IMR-90 (cell line): ENCODE results near the gene FAM25A. TPM values are rescaled to one million over a fixed set of nuclear protein-coding genes. Genes with fewer than 3 reads are reported as not detected.
"Not testable (repeated sequence)": the region's sequence is repeated elsewhere in the genome, so short reads cannot be mapped to it uniquely, and the experiment has no call there.

Source experiments
- ATAC-seq: fragments of 200-7000 bp; cut with Tn5 transposase; 2 replicates; pipeline ENCODE4 v1.9.1; 2020; ENCODE audit warnings: low read depth, mild to moderate bottlenecking, moderate library complexity
- BruUV-seq: library from RNA; stranded (reverse); fragments of 400-500 nt; replicated peaks from 2 replicates; lab custom pipeline; 2021; lab: Mats Ljungman, UMichigan
- CTCF ChIA-PET: fragments of 300-600 bp; formaldehyde crosslinking; extraction: SDS; loops from one replicate; lab custom pipeline; 2021; ENCODE audit warnings: antibody characterized with exemption; lab: Yijun Ruan, JAX
- POLR2A ChIA-PET: fragments of 300-600 bp; sonication (Branson Sonifier 250); formaldehyde crosslinking; loops from one replicate; lab custom pipeline; 2022; ENCODE audit warnings: antibody characterized with exemption; ENCODE audit not compliant: unreplicated experiment; lab: Charles Lee
- DNase-seq: peaks from one replicate; pipeline ENCODE4 v3.0.0; 2013
- H2AFZ ChIP-seq: replicated peaks from 2 replicates; pipeline ENCODE3; 2013; ENCODE audit warnings: low read length, mild to moderate bottlenecking; ENCODE audit not compliant: poor library complexity
- H2AK5ac ChIP-seq: 2 replicates; pipeline ENCODE4 v1.6.1; 2013; ENCODE audit warnings: low read depth, low read length, inconsistent platforms
- H2AK9ac ChIP-seq: replicated peaks from 2 replicates; pipeline ENCODE3; 2013; ENCODE audit warnings: mild to moderate bottlenecking, low read depth, low read length, moderate library complexity; ENCODE audit not compliant: poor library complexity
- H2BK120ac ChIP-seq: 2 replicates; pipeline ENCODE4 v1.6.1; 2013; ENCODE audit warnings: low read depth, low read length, inconsistent platforms
- H2BK15ac ChIP-seq: 3 replicates; pipeline ENCODE4 v1.6.1; 2013; ENCODE audit warnings: low read depth, low read length, inconsistent platforms
- H2BK20ac ChIP-seq: 2 replicates; pipeline ENCODE4 v1.6.1; 2013; ENCODE audit warnings: low read depth, mild to moderate bottlenecking, inconsistent platforms, low read length, moderate library complexity
- H2BK5ac ChIP-seq: 2 replicates; pipeline ENCODE4 v1.6.1; 2013; ENCODE audit warnings: mild to moderate bottlenecking, low read depth, low read length, inconsistent platforms; ENCODE audit not compliant: poor library complexity, severe bottlenecking
- H3K14ac ChIP-seq: replicated peaks from 2 replicates; pipeline ENCODE4 v1.6.1; 2013; ENCODE audit warnings: low read depth, low read length, inconsistent platforms
- H3K18ac ChIP-seq: 2 replicates; pipeline ENCODE4 v1.6.1; 2013; ENCODE audit warnings: low read depth, low read length, control low read depth
- H3K23ac ChIP-seq: 2 replicates; pipeline ENCODE4 v1.6.1; 2013; ENCODE audit warnings: low read depth, low read length, inconsistent platforms
- H3K27ac ChIP-seq: 2 replicates; pipeline ENCODE4 v1.5.1; 2013; ENCODE audit warnings: mild to moderate bottlenecking, control low read depth, low read length; ENCODE audit not compliant: insufficient read depth
- H3K27me3 ChIP-seq: 2 replicates; pipeline ENCODE4 v1.6.1; 2013; ENCODE audit warnings: low read length; ENCODE audit not compliant: control insufficient read depth, insufficient read depth
- H3K36me3 ChIP-seq: 2 replicates; pipeline ENCODE4 v1.6.1; 2013; ENCODE audit warnings: low read length, mixed read lengths; ENCODE audit not compliant: control insufficient read depth, insufficient read depth
- H3K4ac ChIP-seq: 2 replicates; pipeline ENCODE4 v1.6.1; 2013; ENCODE audit warnings: low read depth, low read length, inconsistent platforms
- H3K4me1 ChIP-seq: 2 replicates; pipeline ENCODE4 v1.6.1; 2013; ENCODE audit warnings: low read length, mixed read lengths; ENCODE audit not compliant: control insufficient read depth, insufficient read depth
- H3K4me2 ChIP-seq: 2 replicates; pipeline ENCODE4 v1.6.1; 2013; ENCODE audit warnings: low read depth, mild to moderate bottlenecking, control low read depth, low read length, moderate library complexity
- H3K4me3 ChIP-seq: 2 replicates; pipeline ENCODE4 v1.5.1; 2013; ENCODE audit warnings: low read depth, mild to moderate bottlenecking, control low read depth, low read length, moderate library complexity; ENCODE audit not compliant: insufficient read depth
- H3K56ac ChIP-seq: 2 replicates; pipeline ENCODE4 v1.6.1; 2013; ENCODE audit warnings: low read length, inconsistent platforms; ENCODE audit not compliant: insufficient read depth; ENCODE audit errors: extremely low read depth
- H3K79me1 ChIP-seq, 2 experiments: 2 replicates each; pipeline ENCODE4 v1.6.1; 2013; ENCODE audit warnings: low read length in 2 of 2, inconsistent platforms in 1 of 2, low read depth in 1 of 2
- H3K9ac ChIP-seq: 2 replicates; pipeline ENCODE4 v1.6.1; 2013; ENCODE audit warnings: low read depth, low read length, control low read depth
- H3K9me1 ChIP-seq: 2 replicates; pipeline ENCODE4 v1.6.1; 2013; ENCODE audit warnings: low read length, inconsistent platforms; ENCODE audit not compliant: insufficient read depth
- H3K9me3 ChIP-seq: 2 replicates; pipeline ENCODE4 v1.6.1; 2013; ENCODE audit warnings: low read length; ENCODE audit not compliant: control insufficient read depth, insufficient read depth
- H4K20me1 ChIP-seq: 2 replicates; pipeline ENCODE4 v1.6.1; 2013; ENCODE audit warnings: low read length, inconsistent platforms; ENCODE audit not compliant: insufficient read depth
- H4K5ac ChIP-seq: 2 replicates; pipeline ENCODE4 v1.6.1; 2013; ENCODE audit warnings: mild to moderate bottlenecking, low read depth, low read length, control low read depth
- H4K8ac ChIP-seq, 2 experiments: 2 replicates each; pipeline ENCODE4 v1.6.1; 2013; ENCODE audit warnings: low read depth in 2 of 2, low read length in 2 of 2, control low read depth in 1 of 2, inconsistent platforms in 1 of 2
- H4K91ac ChIP-seq: 2 replicates; pipeline ENCODE4 v1.6.1; 2013; ENCODE audit warnings: low read depth, low read length, inconsistent platforms; ENCODE audit not compliant: insufficient read depth
- WGBS, 2 experiments: methylation state at CpG; one replicate each; pipeline versions ENCODE4 v1.1.5 to v1.1.7; 2013; ENCODE audit warnings: missing lambda C conversion rate in 2 of 2; ENCODE audit not compliant: insufficient read length in 1 of 2; ENCODE audit errors: extremely low coverage in 2 of 2; 5-methylcytosine and 5-hydroxymethylcytosine counted together
- dilution Hi-C: fragments of 300-500 bp; cut with HindIII; formaldehyde crosslinking; loops from one replicate; pipeline ENCODE4 v1.14.3; 2018; ENCODE audit warnings: low sequenced_read_pairs; ENCODE audit not compliant: unreplicated experiment
- in situ Hi-C: fragments of 300-500 bp; cut with MboI; formaldehyde crosslinking; loops from 3 replicates; pipeline ENCODE4 v1.14.3; 2019; ENCODE audit warnings: low sequenced_read_pairs, inconsistent platforms, mixed read lengths
- intact Hi-C: fragments of 100-400 bp; cut with micrococcal nuclease; formaldehyde crosslinking; loops from 2 replicates; pipeline ENCODE4 v1.10.0; 2022
- polyA plus RNA-seq, 3 experiments: library from polyadenylated mRNA; depleted of rRNA; stranded (reverse); fragments of >200 nt; gene quantifications; 2 replicates each; pipeline ENCODE4 v1.2.3, GENCODE V29; 2012; ENCODE audit warnings: low replicate concordance in 1 of 3
- total RNA-seq: library from RNA; depleted of rRNA; stranded (reverse); fragments of >200 nt; gene quantifications from 2 replicates; pipeline ENCODE4 v1.2.3, GENCODE V29; 2012

Gene FAM25A
- total and polyA plus RNA-seq, 2 of the 4 experiments (the other 2 are of a cell fraction), result not detected

GRCh38 chr10:87009134-87009696, 10.9 kb upstream of the FAM25A start:
- BruUV-seq, in situ Hi-C loops, H4K91ac ChIP-seq, H2BK120ac ChIP-seq, H3K4me1 ChIP-seq, ATAC-seq, dilution Hi-C loops, H3K4me3 ChIP-seq, H3K27ac ChIP-seq, H2AK9ac ChIP-seq, H3K18ac ChIP-seq, CTCF ChIA-PET, H4K20me1 ChIP-seq, H3K27me3 ChIP-seq, H4K5ac ChIP-seq, H2AFZ ChIP-seq, H4K8ac ChIP-seq, H3K23ac ChIP-seq, H2BK20ac ChIP-seq, H3K14ac ChIP-seq, H2AK5ac ChIP-seq, intact Hi-C loops, H3K9me1 ChIP-seq, DNase-seq, H3K4me2 ChIP-seq, H3K9me3 ChIP-seq, H2BK15ac ChIP-seq, H3K56ac ChIP-seq, POLR2A ChIA-PET, H2BK5ac ChIP-seq, H3K79me1 ChIP-seq, H3K4ac ChIP-seq, H3K36me3 ChIP-seq, H3K9ac ChIP-seq: not testable (repeated sequence)
- WGBS, 2 experiments, result 90% methylated on average over 2 of the region's 18 CpGs; no CpG with 5 or more reads in 1 of the 2 experiments

GRCh38 chr10:87013528-87013927, 6.6 kb upstream of the FAM25A start:
- H2AFZ ChIP-seq, H3K4ac ChIP-seq, H2BK20ac ChIP-seq, H3K9me3 ChIP-seq, BruUV-seq, H3K9ac ChIP-seq, H2AK5ac ChIP-seq, H3K4me3 ChIP-seq, intact Hi-C loops, H2BK120ac ChIP-seq, H3K14ac ChIP-seq, H4K20me1 ChIP-seq, H3K18ac ChIP-seq, H3K36me3 ChIP-seq, DNase-seq, H3K79me1 ChIP-seq, H4K8ac ChIP-seq, H2AK9ac ChIP-seq, in situ Hi-C loops, H3K9me1 ChIP-seq, H3K27me3 ChIP-seq, H3K56ac ChIP-seq, ATAC-seq, H4K5ac ChIP-seq, H3K4me1 ChIP-seq, H4K91ac ChIP-seq, H3K23ac ChIP-seq, CTCF ChIA-PET, dilution Hi-C loops, POLR2A ChIA-PET, H3K4me2 ChIP-seq, H2BK5ac ChIP-seq, H3K27ac ChIP-seq, H2BK15ac ChIP-seq: not testable (repeated sequence)
- no CpG with 5 or more reads among the region's 3 CpGs for WGBS, 2 experiments
